Cardiac septum (tissue), 1 donor: ENCODE results near the gene GALNT16. TPM values are rescaled to one million over a fixed set of nuclear protein-coding genes. Genes with fewer than 3 reads are reported as not detected.

Experiments used
- DNase-seq: peaks from one replicate; pipeline ENCODE4 v3.0.0-alpha.2; 2020; ENCODE audit warnings: low spot score
- intact Hi-C: fragments of 100-400 bp; cut with DNase I; formaldehyde crosslinking; loops from one replicate; pipeline ENCODE4 v1.14.0; 2022
- total RNA-seq: library from RNA; stranded (reverse); fragmentation: NEBNext Ultra II Directional; extraction: Animal tissue kit (Norgen Biotek cat#: 25700); gene quantifications from one replicate; pipeline ENCODE4 v1.2.1, GENCODE V29; 2021
- donor health status: DM: no; HTN: no; CAD: no.

GALNT16 gene
- total RNA-seq, 1 donor from 2014 or later: 25.8 TPM

- intact Hi-C loops: no loop called here
- no peak for DNase-seq
These were observed 93.2 kb downstream of the GALNT16 start for GRCh38 chr14:69353168-69353567.

- intact Hi-C loops: no loop called here
- no peak for DNase-seq
These were observed 94.6 kb downstream of the GALNT16 start for GRCh38 chr14:69354383-69355153.

- DNase-seq: no peak
- intact Hi-C loops: no loop called here
These were observed 95.2 kb downstream of the GALNT16 start for GRCh38 chr14:69355154-69355597.

- intact Hi-C loops: no loop called here
- DNase-seq: no peak
These were observed 95.8 kb downstream of the GALNT16 start for GRCh38 chr14:69355607-69356281.

- intact Hi-C loops: no loop called here
- DNase-seq: no peak
These were observed 97.1 kb downstream of the GALNT16 start for GRCh38 chr14:69356903-69357543.

GRCh38 chr14:69357544-69358200 is 97.7 kb downstream of the GALNT16 start:
- intact Hi-C loops: no loop called here
- DNase-seq: no peak

GRCh38 chr14:69358233-69358963 is 98.4 kb downstream of the GALNT16 start:
- intact Hi-C loops: no loop called here
- no peak for DNase-seq

- DNase-seq: no peak
- intact Hi-C loops: no loop called here
These were observed 99.0 kb downstream of the GALNT16 start for GRCh38 chr14:69358966-69359365.

GRCh38 chr14:69360438-69361108 is 100.6 kb downstream of the GALNT16 start:
- intact Hi-C loops: loop anchor here (5.0 kb wide), 1 partner anchor 118 kb away; no protein-coding TSS in a partner anchor
- no peak for DNase-seq

GRCh38 chr14:69363055-69363454 is 103.1 kb downstream of the GALNT16 start:
- DNase-seq: no peak
- intact Hi-C loops: loop anchor here (5.0 kb wide), 1 partner anchor 121 kb away; no protein-coding TSS in a partner anchor

- intact Hi-C loops: loop anchor here (5.0 kb wide), 1 partner anchor 122 kb away; no protein-coding TSS in a partner anchor
- DNase-seq: no peak
These were observed 104.0 kb downstream of the GALNT16 start for GRCh38 chr14:69363964-69364363.

- no peak for DNase-seq
- intact Hi-C loops: loop anchor here (5.0 kb wide), 1 partner anchor 122 kb away; no protein-coding TSS in a partner anchor
These were observed 104.4 kb downstream of the GALNT16 start for GRCh38 chr14:69364378-69364777.

GRCh38 chr14:69366069-69366468 is 106.1 kb downstream of the GALNT16 start:
- intact Hi-C loops: no loop called here
- no peak for DNase-seq

- intact Hi-C loops: no loop called here
- DNase-seq: no peak
These were observed 106.8 kb downstream of the GALNT16 start for GRCh38 chr14:69366761-69367160.

- intact Hi-C loops: no loop called here
- no peak for DNase-seq
These were observed 108.4 kb downstream of the GALNT16 start for GRCh38 chr14:69368381-69368780.

- DNase-seq: no peak
- intact Hi-C loops: no loop called here
These were observed 110.1 kb downstream of the GALNT16 start for GRCh38 chr14:69370061-69370460.

GRCh38 chr14:69372146-69372545 is 112.2 kb downstream of the GALNT16 start:
- DNase-seq: no peak
- intact Hi-C loops: no loop called here

- DNase-seq: no peak
- intact Hi-C loops: no loop called here
These were observed 113.1 kb downstream of the GALNT16 start for GRCh38 chr14:69373104-69373503.

- no peak for DNase-seq
- intact Hi-C loops: no loop called here
These were observed 114.3 kb downstream of the GALNT16 start for GRCh38 chr14:69374235-69374634.
